HG03442 (cell line): ENCODE results near the gene CTNNA2.

Experiments
- ATAC-seq: cut with Tn5 transposase; IDR thresholded peaks from one replicate; pipeline ENCODE4 v1.9.1; 2021; ENCODE audit warnings: mild to moderate bottlenecking, moderate library complexity; ENCODE audit not compliant: unreplicated experiment

CTNNA2 gene

DNA sequence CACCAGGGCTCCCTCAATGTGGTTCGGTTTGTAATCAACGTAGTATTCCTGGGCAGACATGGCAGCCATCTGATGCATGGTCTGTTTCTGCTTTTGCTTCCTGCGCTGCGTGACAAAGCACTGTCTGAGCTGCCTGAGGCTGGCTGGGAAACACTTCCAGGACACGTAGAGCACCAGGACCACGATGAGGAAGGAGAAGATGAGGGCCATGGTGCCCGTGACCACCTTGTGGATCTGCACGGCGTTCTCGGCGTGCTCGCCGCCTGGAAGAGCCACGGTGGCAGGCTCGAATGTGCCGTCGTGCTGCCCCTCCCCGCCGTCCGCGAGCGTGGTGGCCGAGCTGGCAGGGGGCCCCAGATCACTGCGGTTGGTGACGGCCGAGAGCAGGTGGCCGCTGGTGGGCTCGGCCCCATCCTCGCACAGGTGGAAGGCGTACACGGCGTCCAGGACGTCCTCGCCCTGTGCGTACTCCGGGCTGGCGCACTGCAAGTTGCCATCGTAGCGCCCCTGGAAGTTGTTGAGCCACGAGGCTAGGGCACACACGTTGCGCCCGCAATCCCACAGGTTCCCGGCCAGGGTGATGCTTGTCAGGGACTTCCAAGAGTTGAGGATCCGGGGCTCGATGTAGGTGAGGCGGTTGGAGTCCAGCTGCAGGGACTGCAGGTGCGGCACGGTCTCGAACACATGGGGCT, 789.6 kb downstream of the CTNNA2 start:
- no peak for ATAC-seq

DNA sequence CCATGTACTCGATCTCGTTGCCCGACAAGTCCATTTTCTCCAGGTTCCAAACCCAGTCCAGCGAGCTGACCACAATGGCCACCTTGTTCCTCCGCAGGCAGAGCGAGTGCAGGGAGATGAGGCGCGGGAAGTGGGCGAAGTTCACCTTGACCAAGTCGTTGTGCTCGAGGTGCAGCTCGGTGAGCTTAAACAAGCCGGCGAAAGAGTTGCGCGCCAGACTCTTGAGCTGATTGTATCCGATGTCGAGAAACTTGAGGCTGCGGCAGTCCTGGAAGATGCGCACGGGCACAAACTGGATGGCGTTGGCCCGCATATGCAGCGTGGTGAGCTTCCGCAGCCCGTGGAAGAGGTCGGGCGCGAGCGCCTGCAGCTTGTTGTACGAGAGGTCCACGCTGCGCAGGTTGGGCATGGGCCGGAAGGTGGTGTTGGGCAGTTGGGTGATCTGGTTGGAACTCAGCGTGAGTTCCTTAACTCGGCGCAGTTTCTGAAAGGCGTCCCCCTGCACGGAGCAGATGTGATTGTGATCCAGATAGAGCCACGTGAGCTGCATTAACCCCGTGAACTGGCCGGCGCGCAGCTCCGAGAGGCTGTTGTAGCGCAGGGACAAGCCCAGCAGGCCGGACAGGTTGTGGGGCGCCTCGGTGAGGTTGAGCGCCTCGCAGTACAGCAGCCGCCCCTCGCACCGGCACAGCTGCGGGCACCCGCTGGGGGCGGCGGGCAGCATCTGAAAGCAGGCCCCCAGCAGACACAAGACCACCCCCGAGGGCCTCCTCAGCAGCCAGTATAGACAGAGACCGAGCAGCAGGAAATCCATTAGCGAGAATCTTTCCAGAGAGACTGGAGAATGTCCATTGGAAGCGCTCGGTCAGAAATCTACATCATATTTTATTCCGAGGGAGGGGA, 790.4 kb downstream of the CTNNA2 start:
- no peak for ATAC-seq

DNA sequence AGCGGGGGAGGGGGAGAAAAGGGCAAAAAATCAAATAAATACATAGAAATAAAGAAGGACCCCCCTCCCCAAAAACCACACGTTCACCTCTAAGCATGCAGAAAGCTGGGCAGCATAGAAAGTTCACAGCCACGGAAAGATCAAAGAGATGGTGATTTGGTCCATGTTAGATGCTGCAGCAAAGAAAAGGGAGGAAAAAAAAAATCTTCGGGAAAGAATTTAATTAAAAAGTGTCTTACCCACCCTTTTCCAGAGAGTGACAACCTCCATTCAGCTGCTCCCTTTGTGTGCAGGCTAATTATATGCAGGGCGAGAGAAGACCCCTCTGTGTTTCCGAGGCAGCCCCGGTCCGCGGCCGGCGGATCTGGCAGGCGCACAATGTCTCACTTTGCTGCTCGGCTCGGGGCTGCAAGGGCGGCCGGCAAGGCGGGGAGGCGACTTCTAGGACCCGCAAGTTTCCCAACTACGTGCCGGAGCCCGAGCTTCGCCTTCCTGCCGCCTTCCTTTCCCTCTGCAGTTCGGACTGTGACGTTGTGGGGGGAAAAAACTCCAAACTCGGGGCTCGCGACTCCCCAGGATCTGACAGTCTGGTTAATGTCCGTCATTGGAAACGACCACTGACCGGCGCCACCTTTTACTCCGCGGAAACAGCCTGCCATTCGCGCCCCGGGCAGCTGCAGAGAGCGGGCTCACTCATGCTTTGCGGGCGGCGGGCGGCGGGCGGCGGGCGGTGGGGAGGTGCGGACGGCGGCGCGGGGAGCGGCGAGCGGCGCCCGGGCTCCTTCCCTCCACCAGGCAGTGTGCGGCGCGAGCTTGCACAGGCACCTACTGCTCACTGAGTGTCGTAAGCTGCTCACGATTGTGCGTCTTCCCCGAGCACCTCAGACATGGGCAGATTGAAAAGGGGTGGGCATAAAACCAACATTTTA, 791.3 kb downstream of the CTNNA2 start, which contains the start of gene LRRTM1:
Gene LRRTM1 (minus strand): TSS at position 844 of the 929 bp plus-strand sequence. CDS start 933 bp downstream, outside the sequence.
- ATAC-seq, result no peak

DNA sequence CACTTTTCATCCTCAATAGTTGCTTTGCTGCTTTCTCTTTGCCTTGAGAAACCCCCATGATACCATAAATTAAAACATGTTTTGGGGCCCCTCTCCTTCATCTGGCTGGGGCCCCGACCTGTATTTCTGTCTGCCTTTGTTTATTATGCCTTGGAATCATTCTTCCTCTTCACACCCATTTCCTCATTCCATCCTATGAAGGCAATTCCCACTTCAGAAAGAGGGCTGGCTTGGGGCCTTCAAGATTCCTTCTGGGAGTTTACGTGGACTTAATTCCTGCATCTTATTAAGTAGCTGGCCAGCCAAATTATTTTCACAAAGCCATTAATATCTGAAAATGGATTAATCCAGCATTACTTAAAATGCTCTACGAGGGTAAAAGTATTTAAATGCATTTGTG, 798.5 kb downstream of the CTNNA2 start:
- ATAC-seq, result no peak

DNA sequence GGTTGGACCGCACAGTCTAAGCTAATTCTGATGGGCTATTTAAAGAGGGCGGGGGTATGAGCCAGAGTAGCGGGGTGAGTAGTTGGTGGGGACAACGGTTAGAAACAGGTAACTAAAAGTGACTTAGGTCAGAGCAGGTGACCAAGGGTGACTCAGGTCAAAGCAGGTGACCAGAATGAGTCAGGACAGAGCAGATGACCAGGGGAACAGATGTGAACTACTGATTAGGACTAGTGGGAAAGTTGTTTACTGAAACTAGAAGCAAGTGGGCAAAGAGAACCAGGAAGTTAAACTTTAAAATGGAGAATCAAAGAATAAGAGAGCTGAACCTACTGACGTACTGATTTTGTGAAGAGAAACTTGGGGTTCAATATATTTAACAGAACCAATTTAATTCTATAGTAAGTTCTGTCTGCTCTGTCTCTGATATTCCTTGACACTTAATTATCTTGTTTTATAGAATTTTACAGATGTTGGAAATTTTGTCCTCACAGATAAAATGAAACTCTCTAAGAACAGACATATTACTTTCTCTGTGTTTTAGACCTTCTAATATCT, 799.5 kb downstream of the CTNNA2 start:
- no peak for ATAC-seq

DNA sequence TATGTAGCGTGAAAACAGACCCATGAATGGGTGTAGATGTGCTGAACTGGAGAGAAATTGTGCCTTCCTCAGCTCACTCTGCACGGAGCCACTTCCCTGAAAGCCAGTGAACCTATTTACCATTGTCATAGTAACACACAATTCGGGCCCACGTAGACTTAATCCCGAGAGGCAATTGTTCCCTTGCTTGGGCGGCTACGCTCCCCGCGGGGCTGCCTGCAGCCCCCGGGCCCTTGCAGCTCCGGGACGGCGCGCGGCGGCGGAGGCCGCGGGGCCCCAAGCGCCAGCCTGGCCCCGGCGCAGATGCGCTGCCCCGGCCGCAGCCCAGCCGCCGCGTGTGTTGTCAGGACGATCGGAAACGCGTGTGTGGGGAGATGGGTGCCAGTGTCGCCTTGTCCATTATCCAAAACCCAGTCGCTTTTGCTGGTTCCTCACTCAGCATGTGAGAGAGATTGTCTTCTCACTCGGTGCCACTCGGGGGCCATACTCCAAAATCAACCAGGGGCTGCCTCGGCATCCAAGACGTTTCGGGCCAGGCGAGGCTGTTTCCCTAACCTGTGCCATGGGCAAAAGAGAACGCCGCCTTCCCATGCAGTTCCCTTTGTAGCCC, 809.6 kb downstream of the CTNNA2 start:
- ATAC-seq, result no peak

DNA sequence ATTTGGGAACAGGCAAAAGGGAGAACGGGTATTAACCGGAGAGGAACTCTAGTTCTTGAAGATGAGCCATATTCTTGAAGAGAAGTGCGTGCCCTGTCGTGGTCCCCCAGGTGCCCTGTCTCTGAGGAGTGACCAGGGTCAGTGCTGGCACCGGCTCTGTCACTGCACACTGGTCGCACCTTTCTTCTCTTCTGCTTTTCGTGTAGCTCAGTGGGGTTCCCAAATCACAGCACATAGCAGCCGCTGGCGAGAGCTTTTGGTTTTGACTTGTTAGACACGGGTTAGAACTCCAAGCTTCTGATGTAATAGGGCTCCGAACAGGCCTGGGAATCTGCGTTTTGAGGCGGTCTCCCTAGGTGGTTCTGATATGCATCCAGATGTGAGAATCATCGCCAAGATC, 810.1 kb downstream of the CTNNA2 start:
- ATAC-seq, result no peak

DNA sequence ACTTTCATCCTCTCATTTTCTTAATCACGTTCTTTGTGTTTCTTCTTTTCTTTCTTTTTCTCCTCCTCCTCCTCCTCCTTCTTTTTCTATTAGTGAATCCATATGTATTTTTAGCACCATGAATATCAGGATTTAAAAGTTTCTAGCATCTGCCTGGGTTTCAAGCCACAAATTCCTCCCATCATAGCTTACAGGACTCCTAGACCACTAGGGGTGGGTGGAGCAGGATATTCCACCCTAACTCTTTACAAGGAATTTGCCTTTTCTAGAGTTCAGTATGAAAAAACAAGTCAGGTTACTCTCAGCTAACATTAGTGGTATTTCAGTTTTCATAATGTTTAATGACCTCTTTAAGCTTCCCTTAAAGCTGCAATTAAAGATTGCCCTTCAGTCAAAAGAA, 810.8 kb downstream of the CTNNA2 start:
- ATAC-seq, result no peak

DNA sequence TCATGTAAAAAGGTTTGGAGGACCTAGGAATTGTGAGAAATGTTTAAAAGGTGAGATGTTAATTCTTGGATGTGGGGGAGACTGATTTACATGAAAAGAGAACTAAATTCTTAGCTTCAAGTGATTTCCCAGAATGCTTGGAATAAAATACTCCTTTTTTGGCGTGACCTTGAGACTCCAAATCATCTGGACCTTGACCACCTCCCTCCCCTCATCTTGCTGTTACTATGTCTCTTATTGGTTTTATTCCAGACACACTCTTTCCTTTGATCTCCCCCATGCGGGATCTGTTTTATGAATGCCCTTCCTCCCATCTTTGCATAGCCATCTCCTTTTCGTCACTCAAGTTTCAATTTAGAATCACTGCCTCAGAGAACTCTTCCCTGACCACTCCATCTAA, 811.7 kb downstream of the CTNNA2 start:
- no peak for ATAC-seq

DNA sequence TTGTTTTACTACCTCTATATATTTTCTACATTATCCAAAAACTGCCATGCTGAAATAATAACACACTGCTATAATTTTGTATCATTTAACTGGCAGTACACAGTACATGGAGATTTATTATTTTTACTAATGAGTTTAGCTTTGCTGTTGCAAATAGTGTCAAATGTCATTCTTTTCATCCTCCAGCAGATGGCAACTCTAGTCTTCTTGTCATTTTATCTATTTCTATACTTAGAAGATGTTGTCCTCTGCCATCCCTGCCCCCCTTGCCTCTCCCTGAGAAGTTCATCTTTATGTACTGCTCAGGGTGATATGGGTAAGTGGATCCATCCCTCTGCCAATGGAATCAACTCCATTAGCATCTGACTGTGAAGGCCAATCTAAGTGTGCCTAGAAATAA, 813.4 kb downstream of the CTNNA2 start:
- no peak for ATAC-seq

DNA sequence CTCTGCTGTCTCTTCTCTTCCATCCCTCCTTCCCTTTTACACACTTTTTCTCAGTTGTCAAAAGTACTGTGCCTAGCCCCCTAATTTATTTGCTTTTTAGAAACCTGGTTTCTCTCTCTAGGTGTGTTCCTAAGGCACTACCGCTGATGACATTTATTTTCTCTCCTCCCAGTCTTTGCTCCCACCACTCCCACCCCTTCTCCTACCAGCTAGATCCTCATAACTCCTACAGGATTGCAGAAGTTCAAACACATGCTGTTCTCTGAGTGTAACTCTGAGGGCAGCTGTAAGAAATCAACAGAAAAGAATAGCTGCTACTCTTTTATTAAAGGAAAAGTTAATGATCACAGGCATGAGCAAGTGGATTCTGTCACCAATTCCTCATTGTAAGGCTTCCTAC, 814.0 kb downstream of the CTNNA2 start:
- ATAC-seq, result no peak

DNA sequence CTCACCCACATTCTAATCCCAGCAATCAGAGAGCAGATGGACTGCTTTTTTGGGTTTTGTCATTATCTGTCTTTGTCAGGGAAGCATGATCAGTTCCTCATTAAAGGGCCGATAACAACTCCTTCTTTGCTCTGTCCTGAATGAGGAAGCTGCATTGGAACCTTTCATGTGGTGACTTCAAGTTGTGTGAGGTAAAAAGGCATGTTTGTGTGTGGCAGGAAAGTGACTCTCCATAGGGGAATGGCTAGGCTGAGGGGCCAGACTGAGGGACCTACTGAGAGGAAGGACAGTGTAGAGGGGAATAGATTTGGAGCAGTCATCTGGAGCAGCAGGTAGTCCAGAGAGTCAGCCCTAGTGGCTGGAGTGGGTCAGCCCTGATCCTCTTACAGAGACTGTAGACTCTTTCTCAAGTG, 815.3 kb downstream of the CTNNA2 start:
- ATAC-seq, result no peak

DNA sequence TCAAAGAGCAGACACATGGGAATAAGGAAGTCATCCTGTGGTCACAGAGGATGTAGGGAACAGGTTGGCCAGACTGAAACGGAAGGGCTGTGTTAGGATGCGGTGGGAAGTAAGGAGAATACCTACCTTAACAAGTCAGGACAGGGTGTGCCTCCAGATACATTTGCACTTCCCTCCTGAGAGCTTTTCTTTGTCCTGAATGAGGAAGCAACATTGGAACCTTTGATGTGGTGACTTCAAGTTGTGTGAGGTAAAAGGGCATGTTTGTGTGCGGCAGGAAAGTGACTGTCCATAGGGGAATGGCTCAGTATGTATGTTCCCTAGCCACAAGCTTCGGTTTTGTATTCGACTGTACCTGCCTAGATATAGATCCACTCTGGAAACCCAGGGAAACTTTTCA, 816.6 kb downstream of the CTNNA2 start:
- ATAC-seq, result no peak

DNA sequence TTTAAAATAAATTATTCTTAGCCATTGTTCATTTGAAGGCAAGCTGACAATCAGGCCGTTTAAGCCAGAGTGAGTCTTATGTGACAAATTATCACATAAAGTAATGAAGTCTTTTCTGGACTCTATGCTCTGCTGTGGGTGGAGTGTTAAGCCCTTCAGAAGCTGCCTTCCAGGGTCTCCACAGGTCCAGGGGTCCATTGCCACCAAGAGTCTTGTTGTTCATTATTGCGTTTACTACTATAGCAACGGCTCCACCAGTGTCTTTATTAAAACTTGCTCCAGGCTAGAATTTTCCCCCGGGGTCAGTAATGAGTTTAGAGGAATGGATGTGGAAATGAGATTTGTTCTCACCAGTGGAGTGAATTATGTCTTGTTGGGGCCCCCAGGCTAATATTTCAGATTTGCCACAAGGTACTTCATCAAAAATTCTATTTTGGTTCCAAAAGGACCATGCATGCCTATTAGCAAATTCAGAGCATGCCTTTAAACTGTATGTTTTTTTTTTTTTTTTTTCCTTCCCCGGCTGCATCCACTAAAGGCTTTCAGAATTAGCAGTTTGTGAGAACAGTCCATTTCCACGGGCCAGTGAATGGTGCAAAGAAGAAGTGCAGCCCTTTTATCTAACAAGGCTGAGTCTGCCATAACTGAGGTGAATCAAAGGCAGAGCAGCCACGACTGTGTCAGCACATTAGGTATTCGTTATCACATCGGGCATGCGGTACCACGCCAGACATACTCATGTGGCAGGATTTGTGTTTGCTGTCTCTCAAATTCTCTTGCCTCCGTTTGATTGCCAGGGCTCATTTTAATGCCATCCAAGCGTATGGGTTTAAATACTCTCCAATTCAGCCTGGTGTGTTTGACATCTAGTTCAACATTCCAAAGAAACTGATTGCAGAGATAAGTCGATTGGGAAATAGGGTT, 817.9 kb downstream of the CTNNA2 start:
- ATAC-seq, result no peak

DNA sequence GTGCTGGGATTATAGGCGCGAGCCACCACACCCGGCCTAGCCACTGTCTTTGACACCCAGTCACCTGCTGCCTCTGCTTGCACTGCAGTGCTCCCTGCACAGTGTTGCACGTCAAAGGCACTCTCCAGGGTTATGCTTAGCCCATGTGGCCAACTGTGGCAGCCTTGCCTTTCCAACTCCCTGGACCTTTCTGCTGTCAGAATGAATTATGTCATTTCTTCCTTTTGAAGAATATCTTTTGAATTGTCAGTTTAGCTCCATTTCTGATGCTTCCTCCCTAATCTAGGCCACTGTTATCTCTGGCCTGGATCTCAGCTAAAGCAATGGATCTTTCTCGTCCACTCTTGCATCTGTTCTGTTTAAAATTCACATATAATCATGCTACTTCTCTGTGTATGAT, 821.0 kb downstream of the CTNNA2 start:
- ATAC-seq, result no peak

DNA sequence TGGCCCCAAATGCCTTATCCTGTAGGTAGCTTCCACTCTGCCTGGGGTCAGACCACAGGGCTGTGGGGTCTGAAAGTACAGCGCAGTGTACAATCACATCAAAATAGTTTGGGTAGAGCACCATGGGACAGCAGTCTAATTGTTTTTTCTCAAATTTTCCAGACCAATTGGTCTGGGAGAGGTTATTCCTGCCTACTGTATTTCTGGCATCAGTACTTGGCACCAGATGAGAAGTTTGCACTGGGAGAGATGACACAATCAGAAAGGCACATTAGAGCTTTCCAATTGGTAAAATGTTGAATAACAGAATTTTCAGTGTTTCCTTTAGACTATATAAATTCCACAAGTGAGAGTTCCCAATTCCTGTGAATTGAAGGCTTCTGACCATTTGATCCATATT, 822.6 kb downstream of the CTNNA2 start:
- no peak for ATAC-seq

DNA sequence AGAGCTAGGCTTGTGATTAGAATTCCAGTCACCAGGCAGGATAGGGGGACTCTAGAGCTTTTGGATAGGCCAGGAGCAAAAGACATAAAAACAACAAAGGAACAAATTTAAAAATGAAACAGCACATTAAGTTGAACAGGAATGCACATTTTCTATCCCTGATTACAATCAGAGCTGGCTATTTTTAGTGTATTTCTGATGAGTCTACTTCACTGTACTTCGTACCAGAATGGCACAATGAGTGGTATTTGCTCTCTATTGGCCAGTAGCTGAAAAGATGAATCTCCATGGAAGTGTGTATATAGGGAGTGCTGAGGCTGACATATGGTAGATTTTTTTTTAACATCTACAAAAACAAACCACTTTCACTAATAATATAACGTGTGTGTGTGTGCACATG, 825.9 kb downstream of the CTNNA2 start:
- no peak for ATAC-seq

DNA sequence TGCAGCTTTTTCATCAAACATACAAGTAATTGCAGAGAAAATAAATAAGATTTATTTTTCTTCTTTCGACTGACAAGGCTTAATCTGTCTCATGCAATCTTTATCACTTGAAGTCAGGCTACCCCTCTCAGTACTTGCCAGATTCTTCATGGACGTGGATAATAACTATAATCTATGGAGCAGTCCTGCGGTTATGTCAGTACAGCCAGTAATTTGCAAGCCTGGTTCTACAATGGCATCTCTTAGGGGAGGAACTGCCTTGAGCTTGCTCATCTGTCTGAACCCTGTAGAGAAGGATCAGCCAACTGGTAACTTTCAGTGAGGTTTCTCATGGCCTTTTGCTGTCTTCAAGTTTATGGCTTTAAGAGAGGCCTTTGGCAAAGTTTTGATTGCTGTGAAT, 827.2 kb downstream of the CTNNA2 start:
- no peak for ATAC-seq

DNA sequence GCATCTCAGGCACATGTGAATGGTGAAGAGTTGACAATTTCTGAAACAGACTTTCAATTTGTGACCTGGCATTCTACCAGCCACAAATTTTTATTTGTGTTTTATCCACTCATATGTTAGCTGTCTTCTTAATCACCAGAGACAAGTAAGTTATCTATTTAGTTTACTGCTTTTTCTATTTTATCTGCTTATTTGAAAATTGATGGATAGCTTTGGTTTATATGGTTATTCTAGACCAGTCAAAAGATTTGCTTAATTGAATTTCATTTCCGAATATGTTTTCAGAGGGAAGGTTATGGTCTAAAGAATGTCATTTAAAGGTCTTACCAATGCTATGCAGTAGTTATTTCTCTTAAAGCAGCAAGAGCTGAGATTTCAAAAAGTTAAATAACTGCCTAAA, 835.2 kb downstream of the CTNNA2 start:
- no peak for ATAC-seq
